Astrocyte (in vitro differentiated cells and primary cell): ENCODE results near the gene CEACAM18.

Source experiments
- EZH2 ChIP-seq: IDR thresholded peaks from 2 replicates; pipeline ENCODE4 v1.6.1; 2012; ENCODE audit warnings: mild to moderate bottlenecking, low read length, inconsistent platforms; ENCODE audit not compliant: insufficient read depth
- TF ChIP-seq, protein P1 (sequence below): IDR thresholded peaks from 2 replicates; pipeline ENCODE4 v1.5.1; 2011; ENCODE audit warnings: low read depth, mild to moderate bottlenecking, inconsistent platforms, low read length, moderate library complexity; ENCODE audit not compliant: insufficient read depth

GRCh38 chr19:51472607-51473006, 5.7 kb upstream of the CEACAM18 start:
- TF ChIP-seq, protein P1, sequence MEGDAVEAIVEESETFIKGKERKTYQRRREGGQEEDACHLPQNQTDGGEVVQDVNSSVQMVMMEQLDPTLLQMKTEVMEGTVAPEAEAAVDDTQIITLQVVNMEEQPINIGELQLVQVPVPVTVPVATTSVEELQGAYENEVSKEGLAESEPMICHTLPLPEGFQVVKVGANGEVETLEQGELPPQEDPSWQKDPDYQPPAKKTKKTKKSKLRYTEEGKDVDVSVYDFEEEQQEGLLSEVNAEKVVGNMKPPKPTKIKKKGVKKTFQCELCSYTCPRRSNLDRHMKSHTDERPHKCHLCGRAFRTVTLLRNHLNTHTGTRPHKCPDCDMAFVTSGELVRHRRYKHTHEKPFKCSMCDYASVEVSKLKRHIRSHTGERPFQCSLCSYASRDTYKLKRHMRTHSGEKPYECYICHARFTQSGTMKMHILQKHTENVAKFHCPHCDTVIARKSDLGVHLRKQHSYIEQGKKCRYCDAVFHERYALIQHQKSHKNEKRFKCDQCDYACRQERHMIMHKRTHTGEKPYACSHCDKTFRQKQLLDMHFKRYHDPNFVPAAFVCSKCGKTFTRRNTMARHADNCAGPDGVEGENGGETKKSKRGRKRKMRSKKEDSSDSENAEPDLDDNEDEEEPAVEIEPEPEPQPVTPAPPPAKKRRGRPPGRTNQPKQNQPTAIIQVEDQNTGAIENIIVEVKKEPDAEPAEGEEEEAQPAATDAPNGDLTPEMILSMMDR: no peak
- TF ChIP-seq EZH2: no peak
